RWPE2 (cell line): ENCODE data around the gene CSMD2.

Experiments
- ATAC-seq: fragments of 200-7000 bp; cut with Tn5 transposase; 3 replicates; pipeline ENCODE4 v1.9.1; 2021; ENCODE audit warnings: low read depth
- DNase-seq: peaks from one replicate; pipeline ENCODE4 v3.0.0-alpha.2; 2020; ENCODE audit warnings: low spot score
- H3K27ac ChIP-seq: fragments of 450-650 bp; 2 replicates; pipeline ENCODE4 v1.5.1; 2017; ENCODE audit warnings: mild to moderate bottlenecking; ENCODE audit not compliant: poor library complexity, severe bottlenecking
- H3K27me3 ChIP-seq: fragments of 250-450 bp; sonication (Bioruptor Pico); 2 replicates; pipeline ENCODE4 v1.5.1; 2021; ENCODE audit warnings: mild to moderate bottlenecking, moderate library complexity; ENCODE audit not compliant: insufficient read depth, poor library complexity, severe bottlenecking
- H3K36me3 ChIP-seq: fragments of 250-450 bp; sonication (Bioruptor Pico); 2 replicates; pipeline ENCODE4 v1.5.1; 2020; ENCODE audit warnings: low read depth, mild to moderate bottlenecking, moderate library complexity
- H3K4me1 ChIP-seq: fragments of 250-450 bp; sonication (Bioruptor Pico); 2 replicates; pipeline ENCODE4 v1.5.1; 2021; ENCODE audit warnings: mild to moderate bottlenecking, moderate library complexity; ENCODE audit not compliant: insufficient read depth, poor library complexity, severe bottlenecking
- H3K4me3 ChIP-seq: fragments of 250-450 bp; sonication (Bioruptor Pico); 2 replicates; pipeline ENCODE4 v1.5.1; 2021; ENCODE audit warnings: mild to moderate bottlenecking, moderate library complexity; ENCODE audit not compliant: severe bottlenecking
- H3K9me3 ChIP-seq: fragments of 250-450 bp; sonication (Bioruptor Pico); 2 replicates; pipeline ENCODE4 v1.5.1; 2021; ENCODE audit warnings: mild to moderate bottlenecking, moderate library complexity; ENCODE audit not compliant: severe bottlenecking
- TF ChIP-seq, protein P1 (sequence below): fragments of 450-650 bp; IDR thresholded peaks from one replicate; pipeline ENCODE4 v1.5.1; 2017; ENCODE audit warnings: mild to moderate bottlenecking, moderate library complexity; ENCODE audit not compliant: poor library complexity, severe bottlenecking

Gene CSMD2

DNA sequence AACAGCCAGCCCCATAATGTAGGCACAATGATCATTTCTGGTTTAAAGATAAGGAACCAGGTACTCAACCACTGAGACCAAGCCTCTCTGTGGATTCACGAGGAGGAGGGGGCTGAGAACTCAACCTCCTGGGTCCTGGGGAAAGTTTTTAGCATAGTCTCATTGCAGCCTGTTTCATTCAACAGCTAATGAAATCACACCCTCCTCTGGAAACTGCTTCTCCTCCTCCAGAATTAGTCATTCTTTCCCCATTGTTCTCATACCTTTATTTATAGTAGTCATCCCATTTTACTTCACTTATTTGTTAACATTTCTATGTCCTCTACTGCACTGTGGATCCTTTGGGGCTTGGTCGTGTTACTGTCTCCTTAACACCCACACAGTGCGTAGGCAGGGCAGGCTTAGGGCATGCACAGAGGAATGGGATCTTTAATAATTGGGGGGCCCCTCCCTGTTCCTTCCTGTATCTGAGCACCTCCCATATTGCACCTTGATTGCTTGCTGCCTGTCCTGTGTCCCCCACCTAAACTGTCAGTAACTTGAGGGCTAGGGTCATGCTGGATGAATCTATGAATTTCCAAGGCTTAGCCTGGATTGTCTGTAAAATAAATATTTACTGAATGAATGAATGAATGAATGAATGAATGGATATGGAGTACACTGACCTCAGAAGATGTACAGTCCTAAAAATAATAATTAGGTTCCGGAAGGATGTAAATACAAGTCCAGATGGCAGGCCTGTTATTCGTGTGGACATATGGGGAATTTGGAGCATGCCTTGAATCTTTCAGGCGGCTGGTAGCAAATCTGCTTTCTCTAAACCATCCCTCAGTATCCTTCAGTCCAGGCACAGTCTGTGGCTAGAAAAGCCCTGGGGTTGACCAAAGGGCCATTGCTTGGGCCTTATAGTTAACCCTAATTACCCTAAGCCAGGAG, 455.0 kb downstream of the CSMD2 start:
- no peak for DNase-seq

DNA sequence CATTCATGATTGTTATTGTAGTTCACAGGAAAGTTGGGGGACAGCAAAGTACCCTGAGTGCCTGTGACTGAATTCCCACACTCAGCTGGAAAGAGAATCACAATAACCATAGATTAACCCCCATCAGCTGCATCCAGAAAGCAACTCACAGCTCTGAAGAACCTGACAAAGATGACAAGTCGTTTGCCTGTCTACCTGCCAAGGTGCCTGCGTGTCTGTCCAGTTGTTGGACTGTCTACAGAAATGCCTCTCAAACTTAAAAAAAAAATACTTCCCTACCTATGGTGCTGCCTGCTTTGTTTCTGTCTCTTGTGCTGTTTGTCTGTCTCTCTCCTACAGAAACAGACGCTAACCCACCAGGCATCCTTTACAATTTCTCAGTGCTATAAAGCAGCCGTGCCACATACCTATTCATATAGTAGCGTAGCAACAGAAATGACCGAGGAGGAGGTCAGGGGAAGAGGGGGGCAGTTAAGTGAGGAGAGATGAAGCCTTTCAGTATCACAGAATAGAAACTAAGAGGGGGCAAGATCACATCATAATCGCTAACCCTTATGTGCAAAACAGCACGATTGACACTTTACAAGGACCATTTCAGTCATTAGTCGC, 455.8 kb downstream of the CSMD2 start:
- Histone ChIP-seq H3K27ac (no peak overlapping the region), H3K36me3 (no peaks in the 10 kb centered on the region), H3K9me3 (no peaks in the 10 kb centered on the region), H3K4me3 (no peak overlapping the region), H3K4me1 (no peaks in the 10 kb centered on the region), H3K27me3 (no peaks in the 10 kb centered on the region)
- ATAC-seq (no peak), DNase-seq (no peak)
- TF ChIP-seq, protein P1, sequence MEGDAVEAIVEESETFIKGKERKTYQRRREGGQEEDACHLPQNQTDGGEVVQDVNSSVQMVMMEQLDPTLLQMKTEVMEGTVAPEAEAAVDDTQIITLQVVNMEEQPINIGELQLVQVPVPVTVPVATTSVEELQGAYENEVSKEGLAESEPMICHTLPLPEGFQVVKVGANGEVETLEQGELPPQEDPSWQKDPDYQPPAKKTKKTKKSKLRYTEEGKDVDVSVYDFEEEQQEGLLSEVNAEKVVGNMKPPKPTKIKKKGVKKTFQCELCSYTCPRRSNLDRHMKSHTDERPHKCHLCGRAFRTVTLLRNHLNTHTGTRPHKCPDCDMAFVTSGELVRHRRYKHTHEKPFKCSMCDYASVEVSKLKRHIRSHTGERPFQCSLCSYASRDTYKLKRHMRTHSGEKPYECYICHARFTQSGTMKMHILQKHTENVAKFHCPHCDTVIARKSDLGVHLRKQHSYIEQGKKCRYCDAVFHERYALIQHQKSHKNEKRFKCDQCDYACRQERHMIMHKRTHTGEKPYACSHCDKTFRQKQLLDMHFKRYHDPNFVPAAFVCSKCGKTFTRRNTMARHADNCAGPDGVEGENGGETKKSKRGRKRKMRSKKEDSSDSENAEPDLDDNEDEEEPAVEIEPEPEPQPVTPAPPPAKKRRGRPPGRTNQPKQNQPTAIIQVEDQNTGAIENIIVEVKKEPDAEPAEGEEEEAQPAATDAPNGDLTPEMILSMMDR = no peak

More for the DNA sequence above, 455.0 kb downstream of the CSMD2 start:
- no peaks in the 10 kb centered on the region for H3K27me3 ChIP-seq
- no peaks in the 10 kb centered on the region for H3K36me3 ChIP-seq
- H3K4me3 ChIP-seq = no peak overlapping the region
- no peak for ATAC-seq
- no peaks in the 10 kb centered on the region for H3K9me3 ChIP-seq
- TF ChIP-seq, protein P1 = no peak
- H3K4me1 ChIP-seq = no peaks in the 10 kb centered on the region
- no peak overlapping the region for H3K27ac ChIP-seq

DNA sequence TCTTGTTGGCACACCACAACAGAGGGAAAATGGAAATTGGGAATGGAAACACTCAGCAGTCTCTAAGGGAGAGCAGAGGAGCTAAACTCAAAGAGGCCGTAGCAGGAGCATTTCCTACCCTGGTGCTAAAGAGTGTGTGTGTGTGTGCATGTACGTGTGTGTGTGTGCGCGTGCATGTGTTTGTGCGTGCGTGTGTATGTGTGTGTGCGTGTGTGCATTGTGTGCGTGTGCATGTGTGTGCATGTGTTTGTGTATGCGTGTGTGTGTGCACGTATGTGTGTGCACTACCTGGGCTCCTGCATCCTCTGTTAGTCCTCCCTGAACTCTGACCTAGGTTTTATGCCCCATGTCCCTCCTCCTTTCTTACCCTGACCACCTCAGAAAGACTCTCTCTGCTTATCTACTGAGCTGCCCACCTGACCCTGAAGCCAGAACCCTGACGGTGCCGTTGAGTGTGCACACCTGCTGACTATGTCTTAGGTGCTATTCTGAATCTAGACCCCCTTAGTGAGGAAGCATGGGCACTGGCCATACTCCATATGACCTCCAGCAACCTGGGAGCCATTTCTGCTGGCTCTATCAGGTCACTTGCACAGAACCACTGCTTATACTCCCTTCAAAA, 458.3 kb downstream of the CSMD2 start:
- peaks cover 5% of the 10 kb centered on the region for H3K27me3 ChIP-seq
- no peaks in the 10 kb centered on the region for H3K9me3 ChIP-seq
- TF ChIP-seq, protein P1 = no peak
- H3K27ac ChIP-seq = no peak overlapping the region
- no peaks in the 10 kb centered on the region for H3K36me3 ChIP-seq
- no peak for DNase-seq
- ATAC-seq = no peak
- no peaks in the 10 kb centered on the region for H3K4me1 ChIP-seq
- H3K4me3 ChIP-seq = no peak overlapping the region

DNA sequence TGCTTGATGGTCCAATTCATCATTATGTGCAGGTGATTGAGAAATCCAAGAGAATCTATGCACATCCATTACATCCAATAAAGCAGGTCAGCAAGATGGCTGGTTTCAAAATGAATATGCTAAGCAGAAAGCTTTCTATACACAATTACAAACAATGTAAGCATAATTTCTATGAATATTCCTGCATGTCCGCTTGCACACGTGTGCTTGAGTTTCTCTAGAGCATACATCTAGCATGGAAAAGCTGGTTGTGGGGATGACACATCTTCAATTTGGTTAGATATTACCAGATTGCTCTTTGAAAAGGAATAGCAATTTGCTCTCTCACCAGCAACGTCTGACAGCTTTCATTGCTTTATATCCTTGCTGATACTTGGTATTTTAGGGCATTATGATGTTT, 461.6 kb downstream of the CSMD2 start:
- Histone ChIP-seq H3K9me3 (no peaks in the 10 kb centered on the region), H3K36me3 (no peaks in the 10 kb centered on the region), H3K4me3 (no peak overlapping the region), H3K4me1 (no peaks in the 10 kb centered on the region), H3K27me3 (peaks cover 5% of the 10 kb centered on the region), H3K27ac (no peak overlapping the region)
- TF ChIP-seq, protein P1 = no peak
- ATAC-seq = no peak
- no peak for DNase-seq
